Muscle of arm (tissue), 14 donors: ENCODE measurements around the gene CFAP57. TPM values are rescaled to one million over a fixed set of nuclear protein-coding genes. Genes with fewer than 3 reads are reported as not detected.
"Not testable (repeated sequence)": the region's sequence is repeated elsewhere in the genome, so short reads cannot be mapped to it uniquely, and the experiment has no call there.

Experiments used
- DNase-seq: peaks from one replicate; pipeline ENCODE4 v3.0.0-alpha.2; 2013
- long read RNA-seq, 11 donors: transcript quantifications; one replicate each; lab custom pipeline, GENCODE V29; 2026
- polyA plus RNA-seq, 12 donors: library from polyadenylated mRNA; unstranded; fragments of 120-200 nt; gene quantifications; one replicate each; pipeline ENCODE4 v1.2.1, GENCODE V29; 2013; ENCODE audit not compliant: insufficient read length in 12 of 12

Gene CFAP57
- 1 to 10 TPM in 1 of 12 donors, under 1 TPM in 8, not detected in 3; 0.12 to 1.5 (median 0.27) TPM for polyA plus RNA-seq
- long read RNA-seq, donor 1 = 0 reads
- long read RNA-seq, donor 2 = 0 reads
- long read RNA-seq, donor 3 = 0 reads
- long read RNA-seq, donor 4 = 0 reads
- long read RNA-seq, donor 5 = 0 reads
- long read RNA-seq, donor 6 = 0 reads
- long read RNA-seq, donor 7 = 0 reads
- long read RNA-seq, donor 8 = 0 reads
- long read RNA-seq, donor 9 = 0 reads
- long read RNA-seq, donor 10 = 0 reads
- long read RNA-seq, donor 11 = 0 reads

DNA sequence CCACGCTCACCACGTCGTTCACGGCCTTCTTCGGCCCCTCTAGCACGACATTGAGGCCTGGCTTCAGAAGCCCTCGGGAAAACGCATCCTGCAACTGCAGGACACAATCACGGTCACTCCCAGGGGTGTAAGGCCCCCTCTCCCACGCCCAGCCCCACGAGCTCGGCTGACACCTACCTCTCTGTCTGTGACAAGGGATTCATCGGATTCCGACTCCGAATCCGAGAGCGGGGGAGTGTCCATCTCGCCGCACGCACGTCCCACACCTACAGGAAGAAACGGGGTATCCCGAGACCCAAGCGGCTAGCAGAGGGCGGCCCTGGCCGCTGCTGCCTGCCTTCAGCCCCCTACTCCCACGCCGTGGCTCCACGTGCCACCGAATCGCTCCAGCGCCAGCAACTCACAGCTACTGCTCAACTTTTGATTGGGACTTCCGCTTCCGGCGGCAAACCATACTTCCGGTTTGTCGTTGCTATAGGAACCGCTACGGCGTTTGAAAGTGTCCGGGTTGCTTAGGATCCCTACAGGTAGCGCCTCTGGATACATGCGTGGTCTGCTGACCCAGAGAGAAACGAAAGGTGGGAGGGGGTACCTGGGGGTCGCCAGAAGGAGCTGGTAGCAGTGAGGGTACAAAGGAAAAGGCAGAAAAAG is at the start of gene CFAP57, which contains the start of gene EBNA1BP2:
Gene CFAP57, plus strand, starts transcription at position 455 of the 651 bp plus-strand sequence. CDS start 424 bp downstream, outside the sequence.
Gene EBNA1BP2, minus strand, starts transcription at position 415 of the 651 bp plus-strand sequence. Its CDS starts 172 bp downstream, at position 243.
- DNase-seq = peak; percentile 95

DNA sequence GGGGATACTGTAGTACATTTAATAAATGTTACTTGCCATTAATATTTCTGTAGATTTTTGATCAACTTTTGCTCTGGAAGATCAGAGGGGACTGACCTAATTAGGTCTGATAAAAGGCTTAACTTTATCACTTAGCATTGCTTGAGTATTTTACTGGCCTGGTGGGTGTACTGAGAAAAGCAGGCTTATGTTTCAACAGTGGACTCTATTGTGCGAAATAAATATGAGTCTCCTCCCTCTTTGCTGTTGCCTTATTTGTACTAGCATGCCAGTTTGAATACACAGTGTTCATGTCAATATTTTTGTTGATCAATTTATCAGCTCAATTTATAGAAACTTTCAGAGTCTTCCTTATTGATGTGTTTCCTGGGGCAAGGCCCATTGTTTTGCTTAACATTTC is 49.1 kb upstream of the CFAP57 start:
- DNase-seq = no peak

DNA sequence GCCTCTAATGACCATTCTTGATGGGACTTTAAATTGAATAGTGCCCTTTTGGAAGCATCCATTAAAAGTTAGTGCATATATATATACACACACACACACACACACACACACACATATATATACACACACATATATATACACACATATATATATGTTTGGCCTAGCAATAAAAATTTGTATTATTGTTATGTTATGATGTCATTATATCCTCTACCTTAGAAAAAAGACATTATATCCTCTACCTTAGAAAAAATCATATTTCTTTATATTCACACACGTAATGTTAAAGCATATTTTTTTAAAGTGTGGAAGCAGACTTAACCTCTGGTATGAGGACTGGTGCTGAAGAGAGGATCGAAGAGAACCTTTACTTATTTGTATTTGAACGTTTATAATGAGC is 43.3 kb upstream of the CFAP57 start:
- DNase-seq = no peak

DNA sequence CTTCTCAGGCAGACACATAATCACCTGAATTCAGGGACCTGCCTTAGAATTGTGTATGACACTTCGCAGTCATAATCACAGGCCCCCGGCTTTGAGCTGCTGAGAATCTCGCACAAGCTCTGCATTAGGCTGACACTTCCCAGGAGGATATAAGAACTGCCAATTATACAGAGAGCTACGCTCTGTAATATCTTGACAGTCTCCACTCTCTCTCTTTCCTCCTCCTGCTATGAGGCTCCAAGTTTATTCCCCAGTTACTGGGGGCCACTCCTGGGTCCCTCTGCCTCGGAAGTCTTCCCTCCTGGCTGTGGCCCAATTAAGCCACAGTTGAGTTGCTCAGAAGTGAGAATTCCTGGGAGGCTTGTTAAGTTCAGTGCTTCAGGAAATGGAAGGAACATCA is 42.7 kb upstream of the CFAP57 start:
- no peak for DNase-seq

DNA sequence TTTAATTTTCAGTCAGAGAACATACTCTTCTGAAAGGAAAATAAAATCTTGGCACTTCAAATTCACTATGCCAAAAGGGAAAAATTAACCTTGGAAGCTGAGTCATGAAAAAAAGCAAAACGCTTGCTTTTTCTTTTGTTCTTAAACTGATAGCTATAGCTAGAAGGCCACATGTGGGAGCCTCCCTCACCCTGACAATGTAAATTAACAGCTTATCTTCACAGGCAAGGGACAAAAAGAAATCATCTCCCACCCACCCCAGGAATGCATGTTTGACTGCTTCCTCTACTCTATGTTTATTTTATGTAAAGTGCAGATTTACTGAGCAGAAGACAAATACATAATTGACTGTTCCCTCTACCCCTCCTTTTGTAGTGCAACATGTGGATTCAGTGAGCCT is 38.1 kb upstream of the CFAP57 start:
- DNase-seq = no peak

DNA sequence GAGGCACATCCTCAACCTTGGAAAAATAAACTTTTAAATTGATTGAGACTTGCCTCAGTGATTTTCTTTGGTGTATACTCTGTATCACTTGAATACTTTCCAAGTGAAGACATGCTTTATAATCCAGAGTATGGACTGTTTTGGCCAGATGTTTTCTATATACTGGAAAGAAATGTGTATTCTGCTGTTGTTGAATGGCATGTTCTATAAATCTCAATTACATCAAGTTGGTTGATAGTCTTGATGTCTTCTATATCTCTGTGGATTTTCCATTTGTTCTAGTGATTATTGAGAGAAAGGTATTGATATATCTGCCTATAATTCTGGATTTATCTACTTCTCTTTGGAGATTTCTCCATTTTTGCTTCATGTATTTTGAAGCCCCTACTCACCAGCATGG is 37.5 kb upstream of the CFAP57 start:
- DNase-seq = no peak

DNA sequence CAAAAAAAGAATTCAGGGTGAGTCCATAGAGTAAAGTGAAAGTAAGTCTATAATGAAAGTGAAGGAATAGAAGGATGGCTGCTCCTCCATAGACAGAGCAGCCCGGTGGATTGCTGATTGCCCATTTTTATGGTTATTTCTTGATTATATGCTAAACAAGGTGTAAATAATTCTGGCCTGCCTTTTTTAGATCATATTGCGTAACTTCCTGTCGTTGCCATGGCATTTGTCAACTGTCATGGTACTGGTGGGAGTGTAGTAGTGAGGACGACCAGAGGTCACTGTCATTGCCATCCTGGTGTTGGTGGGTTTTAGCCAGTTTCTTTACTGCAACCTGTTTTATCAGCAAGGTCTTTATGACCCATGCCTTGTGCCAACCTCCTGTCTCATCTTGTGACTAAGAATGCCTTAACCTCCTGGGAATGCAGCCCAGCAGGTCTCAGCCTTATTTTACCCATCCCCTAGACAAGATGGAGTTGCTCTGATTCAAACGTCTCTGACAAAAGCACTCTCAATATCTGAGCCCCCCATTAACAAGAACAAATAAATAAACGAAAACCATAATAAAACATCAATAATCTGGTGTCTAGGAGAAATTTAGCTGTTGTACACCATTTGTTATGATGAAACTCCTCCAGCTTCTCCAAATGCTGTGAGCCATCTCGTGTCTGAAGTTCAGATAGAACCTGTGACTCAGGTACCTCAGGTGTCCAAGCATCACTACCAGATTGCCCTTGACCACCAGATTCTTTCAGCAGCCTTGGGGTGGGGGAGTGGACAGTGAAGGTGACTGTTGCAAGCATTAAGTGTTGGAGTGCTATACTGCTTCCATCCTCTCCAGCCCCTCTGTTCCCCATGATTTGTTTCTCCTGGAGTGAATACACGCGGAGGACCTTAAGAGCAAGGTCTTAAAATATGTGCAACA is 36.0 kb upstream of the CFAP57 start:
- DNase-seq = no peak

DNA sequence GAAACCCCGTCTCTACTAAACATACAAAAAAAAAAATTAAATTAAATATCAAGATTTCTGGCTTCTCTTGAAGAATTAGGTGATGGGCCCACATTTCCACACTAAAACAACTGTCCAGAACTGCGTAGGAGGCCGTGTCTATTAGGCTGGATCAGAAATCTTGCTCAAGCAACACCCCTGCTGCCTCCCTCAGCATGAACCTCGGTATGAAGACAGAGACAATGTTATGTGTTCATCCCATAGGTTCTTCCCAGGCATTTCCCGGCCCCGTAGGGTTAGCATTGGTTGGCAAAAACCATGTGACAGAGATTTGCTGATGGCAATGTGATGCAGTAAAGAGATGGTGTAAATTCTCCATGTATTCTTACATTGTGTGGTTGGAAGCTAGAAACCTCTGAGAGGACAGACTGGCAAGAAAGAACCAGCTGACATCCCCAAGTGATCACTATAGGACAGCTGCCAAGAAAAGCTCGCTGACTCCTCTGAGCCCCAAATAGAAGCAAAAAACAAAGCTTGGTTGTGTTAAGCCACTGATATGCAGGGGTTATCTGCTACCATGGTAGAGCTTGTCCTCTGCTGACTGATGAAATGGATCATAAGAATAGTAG is 34.6 kb upstream of the CFAP57 start:
- DNase-seq = no peak

DNA sequence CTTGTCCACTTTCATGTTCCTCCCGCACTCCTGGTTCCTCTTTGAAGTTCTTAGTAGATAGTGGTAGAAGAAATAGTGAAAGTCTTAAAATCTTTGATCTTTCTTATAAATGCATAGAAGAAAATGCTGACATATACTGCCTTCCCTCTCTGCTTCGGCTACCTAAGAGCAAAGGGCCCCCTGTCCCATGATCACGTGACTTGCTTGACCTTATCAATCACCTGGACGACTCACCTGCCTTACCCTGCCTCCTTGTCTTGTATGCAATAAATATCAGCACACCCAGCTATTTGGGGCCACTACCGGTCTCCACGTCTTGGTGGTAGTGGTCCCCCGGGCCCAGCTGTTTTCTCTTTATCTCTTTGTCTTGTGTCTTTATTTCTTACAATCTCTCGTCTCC is 32.8 kb upstream of the CFAP57 start:
- not testable (repeated sequence) for DNase-seq

DNA sequence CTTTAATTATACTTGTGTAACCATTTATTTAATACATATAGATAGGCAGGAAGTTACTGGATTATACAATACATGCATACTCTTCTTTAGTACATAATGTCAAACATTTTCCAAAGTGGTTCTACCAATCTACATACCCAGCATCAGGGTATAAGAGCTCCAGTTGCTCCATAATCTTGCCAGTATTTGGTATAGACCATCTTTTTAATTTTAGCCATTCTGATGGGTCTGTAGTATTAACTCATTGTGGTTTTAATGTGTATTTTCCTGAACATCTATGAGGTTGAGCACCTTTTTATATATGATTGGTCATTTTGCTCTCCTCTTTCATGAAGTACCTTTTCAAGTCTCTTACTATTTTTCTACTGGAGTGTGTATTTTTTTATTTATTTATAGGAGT is 32.1 kb upstream of the CFAP57 start:
- no peak for DNase-seq

DNA sequence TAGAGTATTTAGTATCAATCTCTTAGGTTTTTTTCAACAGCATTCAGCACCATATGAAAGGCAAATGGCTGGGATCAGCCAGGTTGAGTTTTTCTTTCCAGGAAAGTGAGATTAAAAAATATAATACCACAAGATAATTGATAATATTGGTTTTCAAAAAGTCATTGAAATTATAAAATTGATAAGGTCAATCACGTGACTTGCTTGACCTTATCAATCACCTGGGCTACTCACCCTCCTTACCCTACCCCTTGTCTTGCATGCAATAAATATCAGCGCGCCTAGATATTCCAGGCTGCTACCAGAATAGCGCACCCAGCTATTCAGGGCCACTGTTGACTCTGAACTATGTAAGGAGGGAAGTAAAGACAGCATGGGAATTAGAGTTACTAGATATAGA is 31.5 kb upstream of the CFAP57 start:
- DNase-seq = no peak

DNA sequence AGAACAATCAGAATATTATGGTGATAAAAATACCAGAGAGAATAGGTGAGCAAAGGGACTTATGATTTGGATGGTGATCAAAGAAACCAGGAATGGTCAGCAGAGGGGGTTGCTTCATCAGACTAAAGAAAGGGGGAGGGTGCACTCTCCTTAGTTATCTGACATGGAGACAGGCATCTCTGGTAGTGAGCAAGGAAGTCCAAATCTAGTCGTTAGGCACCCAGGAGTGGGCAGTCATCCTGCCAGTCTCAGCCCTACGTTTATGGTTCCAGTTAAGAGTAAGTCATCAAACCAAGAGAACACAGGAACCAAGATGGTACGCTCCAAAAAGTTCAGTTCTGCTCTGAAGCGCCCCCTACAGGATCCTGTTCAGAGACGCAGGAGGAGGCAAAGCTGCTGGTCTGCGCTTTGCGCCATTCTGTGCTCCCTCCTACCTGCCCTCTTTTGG is 28.7 kb upstream of the CFAP57 start:
- DNase-seq = no peak

DNA sequence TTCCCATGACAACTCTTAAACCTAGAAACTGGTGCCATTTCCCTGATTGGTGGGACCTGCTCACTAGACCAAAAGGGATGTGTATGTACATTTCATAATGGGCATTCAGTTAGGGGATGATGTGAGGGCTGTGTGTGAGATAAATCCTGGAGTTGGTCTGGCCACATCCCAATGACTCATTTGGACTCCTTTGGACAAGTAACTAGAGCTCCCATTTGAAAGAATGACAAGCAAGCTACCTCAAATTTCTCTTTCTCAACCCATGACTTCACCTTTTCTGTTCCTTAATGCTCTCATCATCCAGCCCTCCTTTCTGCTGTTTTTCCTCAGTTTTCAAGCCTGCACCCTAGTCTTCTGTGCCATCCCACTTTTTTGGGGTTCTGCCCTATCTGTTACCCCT is 27.9 kb upstream of the CFAP57 start:
- no peak for DNase-seq

DNA sequence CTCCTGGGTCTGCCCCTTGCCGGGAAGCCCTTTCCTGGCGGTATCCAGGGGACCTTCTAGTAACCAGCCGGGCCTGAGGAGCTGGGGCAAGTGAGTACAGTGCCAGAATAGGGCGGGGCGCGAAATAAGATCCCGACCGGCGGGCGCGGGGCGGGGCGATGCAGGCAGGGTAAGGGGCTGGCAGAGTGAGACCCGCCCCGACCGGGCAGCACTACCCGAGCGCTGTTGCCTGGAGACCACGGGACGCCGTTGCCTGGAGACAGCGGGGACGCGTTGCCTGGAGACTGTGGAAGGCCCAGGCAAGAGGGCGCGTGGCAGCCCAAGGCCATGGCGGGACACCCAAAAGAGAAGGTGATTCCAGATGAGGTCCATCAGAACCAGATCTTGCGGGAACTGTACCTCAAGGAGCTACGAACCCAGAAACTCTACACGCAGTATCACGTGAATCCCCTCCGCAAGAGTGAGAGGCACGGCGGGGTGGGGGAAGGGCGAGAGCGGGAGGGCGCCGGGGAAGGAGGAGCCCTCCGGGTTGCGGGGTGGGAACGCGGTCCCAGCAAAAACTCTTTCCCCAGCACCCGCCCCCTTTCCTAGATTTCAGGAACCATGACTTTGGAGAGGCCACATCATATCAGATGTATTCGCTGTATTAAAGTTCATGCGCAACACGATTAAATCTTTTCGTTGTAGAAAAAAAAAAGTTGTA is 24.4 kb upstream of the CFAP57 start:
- peak; percentile 63 for DNase-seq

DNA sequence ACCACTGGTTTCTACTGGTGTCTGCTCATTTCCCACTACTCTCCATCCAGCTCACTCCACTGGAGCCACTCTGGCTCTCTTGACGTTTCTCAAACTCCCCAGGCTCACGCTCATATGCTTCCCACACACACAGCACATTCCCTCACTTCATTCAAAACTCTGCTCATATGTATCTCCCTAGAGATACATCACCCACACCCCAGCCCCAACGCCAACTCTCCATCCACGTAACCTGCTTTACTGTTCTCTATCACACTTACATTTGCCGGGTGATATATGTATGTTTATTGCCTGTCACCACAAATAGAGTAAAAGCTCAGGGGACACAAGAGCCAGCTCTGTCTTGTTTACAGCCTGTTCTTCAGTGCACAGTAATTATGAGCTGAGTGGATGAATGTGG is 22.2 kb upstream of the CFAP57 start:
- DNase-seq = no peak

DNA sequence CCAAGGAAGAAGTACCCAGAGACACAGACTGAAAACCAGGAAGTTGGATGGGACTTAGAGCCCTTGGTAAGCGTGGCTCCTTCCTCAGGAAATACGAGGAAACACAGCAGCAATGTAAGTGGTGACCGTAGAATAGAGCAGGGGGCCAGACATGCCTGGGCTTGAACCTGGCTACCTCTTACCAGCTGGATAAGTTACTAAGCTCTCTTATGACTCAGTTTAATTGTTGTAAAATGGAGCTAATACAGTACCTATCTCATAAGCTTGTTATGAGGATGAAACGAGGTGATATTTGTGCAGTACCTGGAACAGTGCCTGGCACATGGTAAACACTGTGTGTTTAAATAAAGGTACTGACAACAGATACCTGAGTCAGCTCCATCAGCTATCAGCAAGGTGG is 19.3 kb upstream of the CFAP57 start:
- DNase-seq = no peak

DNA sequence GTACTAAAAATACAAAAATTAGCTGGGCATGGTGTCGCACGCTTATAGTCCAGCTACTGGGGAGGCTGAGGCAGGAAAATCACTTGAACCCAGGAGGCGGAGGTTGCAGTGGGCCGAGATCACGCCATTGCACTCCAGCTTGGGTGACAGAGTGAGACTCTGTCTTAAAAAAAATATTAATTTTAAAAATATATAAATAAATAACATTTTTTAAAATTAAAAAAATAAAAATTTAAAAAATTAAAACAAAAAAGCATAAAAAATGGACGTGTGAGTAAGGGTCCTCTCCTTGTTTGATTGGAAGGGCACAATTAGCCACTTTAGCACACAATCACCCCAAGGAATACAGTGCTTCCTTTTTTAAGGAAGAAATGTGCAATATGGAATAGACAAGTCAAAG is 18.7 kb upstream of the CFAP57 start:
- DNase-seq = no peak

DNA sequence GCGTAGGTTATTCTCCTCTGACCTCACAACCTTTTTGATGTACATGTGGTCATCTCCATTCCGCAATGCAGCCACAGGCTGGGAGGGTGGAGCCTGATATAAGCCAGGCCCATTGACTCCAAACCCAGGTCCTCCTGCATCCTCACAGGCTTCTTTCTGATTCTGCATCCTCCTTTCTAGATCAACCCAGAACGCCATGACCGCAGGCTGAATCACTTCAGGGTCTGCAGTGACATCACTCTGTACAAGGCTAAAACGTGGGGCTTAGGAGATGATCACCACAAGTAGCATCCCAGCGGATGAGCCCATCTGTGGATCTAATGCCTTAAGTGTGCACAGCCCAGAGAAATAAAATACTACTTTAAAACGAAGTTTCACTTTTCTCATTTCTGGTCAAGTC is 16.1 kb upstream of the CFAP57 start:
- no peak for DNase-seq

DNA sequence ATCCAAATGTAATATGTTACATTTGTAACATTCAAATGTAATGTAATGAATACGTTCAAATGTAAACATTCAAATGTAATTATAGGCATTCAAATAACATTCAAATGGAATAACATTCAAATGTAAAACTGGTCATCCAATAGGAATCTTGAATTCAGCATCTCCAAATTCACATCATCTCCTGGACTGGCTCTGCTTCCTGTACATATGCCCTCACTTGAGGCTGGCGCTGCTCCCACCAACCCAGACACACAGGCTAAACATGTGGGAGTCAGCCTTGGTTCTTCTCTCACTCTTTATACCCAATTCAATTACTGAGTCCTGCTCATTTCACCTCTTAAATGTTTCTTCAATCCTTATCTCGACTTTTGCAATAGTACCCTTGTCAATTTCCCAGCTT is 7.0 kb upstream of the CFAP57 start:
- no peak for DNase-seq

DNA sequence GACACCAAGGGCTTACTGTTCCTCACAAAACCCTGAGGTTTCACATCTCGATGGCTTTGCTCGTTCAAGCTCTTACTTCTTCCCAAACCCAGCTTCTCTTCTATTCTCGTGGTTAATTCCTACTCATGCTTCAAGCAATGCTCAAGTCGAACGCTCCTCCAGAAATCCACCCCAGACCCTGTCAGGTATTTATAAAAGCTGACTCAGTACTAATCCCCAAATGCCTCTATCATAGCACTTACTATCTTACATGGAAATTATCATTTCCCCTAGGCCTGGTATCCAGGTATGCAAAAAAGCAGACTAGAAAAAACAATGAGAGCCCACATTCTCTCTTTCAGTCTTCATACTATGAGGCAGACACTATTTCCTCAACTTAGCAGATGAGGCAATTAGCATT is 6.4 kb upstream of the CFAP57 start:
- no peak for DNase-seq

DNA sequence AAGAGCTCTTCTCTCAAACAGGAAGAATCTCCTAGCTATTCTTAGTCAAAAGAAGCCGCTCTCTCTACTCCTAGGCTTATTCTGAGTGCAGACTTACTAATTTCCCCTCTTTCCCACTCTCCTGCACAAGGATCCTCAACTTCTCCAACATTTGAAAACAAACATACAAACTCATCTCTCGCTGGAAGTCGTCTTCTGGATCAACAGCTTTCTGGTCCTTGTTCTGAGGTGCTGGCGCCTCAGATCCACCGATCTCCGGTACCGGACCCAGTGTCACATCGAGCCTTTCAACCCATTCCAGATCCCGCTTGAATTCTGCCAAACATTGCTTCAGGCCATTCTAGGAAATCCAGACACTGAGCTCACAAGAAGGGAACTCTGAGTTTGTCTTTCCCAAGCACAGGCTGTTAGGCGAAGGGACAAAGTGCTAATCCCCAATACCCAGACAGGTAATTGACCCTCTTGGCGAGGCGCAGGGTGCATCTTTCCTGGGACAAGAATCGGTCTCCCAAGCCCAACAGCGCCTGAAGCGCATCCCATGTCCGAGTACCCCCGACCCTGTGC is 736 bp upstream of the CFAP57 start:
- DNase-seq = peak; percentile 1
